SHP77 treated with DMSO at 0.1 percent for 48 hours (cell line): ENCODE results near the gene CLDN5.
A peak's percentile ranks its signal among the peaks of the same experiment; 100 is the strongest.

Experiments
- DNase-seq: peaks from one replicate; lab custom pipeline; 2025; lab: John Stamatoyannopoulos, UW

CLDN5 gene

GRCh38 chr22:19522190-19522880 lies 1.9 kb downstream of the CLDN5 start:
- peak; percentile 47 for DNase-seq

DNA sequence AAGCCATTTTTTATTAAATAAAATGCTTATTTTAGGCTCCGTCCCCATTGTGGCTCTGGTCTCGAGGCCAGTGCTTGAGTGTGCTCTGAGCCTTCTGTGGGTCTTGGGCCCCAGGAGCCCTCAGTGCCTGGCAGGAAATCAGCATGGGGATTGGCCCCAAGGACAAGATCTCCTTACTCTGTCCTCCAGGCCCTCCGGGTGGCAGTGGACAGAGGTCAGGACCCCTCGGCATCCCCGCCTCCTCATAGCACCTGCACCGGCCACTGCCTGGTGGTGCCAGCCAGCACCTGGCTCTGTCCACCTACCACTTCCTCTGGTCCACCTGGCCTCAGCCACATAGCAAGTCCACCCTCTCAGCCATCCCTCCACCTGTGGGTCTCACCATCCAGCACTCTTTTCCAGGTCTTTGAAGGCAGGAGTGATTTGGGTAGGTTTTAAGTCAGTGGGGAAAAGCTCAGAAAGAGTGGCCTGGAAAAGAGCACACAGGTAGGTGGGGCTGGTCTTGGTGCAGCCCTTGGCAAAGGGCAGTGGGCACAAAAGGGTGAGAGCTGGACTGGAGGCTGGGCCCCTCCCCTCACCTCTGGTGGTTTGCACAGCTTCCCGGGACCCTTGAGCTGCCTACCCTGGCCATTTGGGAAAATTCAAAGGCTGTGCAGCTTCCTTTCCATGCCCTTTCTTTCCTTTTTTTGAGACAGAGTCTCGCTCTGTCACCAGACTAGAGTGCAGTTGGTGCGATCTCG lies 3.5 kb downstream of the CLDN5 start:
- DNase-seq = no peak

- no peak for DNase-seq
Measured at GRCh38 chr22:19520007-19520406, 4.2 kb downstream of the CLDN5 start.

DNA sequence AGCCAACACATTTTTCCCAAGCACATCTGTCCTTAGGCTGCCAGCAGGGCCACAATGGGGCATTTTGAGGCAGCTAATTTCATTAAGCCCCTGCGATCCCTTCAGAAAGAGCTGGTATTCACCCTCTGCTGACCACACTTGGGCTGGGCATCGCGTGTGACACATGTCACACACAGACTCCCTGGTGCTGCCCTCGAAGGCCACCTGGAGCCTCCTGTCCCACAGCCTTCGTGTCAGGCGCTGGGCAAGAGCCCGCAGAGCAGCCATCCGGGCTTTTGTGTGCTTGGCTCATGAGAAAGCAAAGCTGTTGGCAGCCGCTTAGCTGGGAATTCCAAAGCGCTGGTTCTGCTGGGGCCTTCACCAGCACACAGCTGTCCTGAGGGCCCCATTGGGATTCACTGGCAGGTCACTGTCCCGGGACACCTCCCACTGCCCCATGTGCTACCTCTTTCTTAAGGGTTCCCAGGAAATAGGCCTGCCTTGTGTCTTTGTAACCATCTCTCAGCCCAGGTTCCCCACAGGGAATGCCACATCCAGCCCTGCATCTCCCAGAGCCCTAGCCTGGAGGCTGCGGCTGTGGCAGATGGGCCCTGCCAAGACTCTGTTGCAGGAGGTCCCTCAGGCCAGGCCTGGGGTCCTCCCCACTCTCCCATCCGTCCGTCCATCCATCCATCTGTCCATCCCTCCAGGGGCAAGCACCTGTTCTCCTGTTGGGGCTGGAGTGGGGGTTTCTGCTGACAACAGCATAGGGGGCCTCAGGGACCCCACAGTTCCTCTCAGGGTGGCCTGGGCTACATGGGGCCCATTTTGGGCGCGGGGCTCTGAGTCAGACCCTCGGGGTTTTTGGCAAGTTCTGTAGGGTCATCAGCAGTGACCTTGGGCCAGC lies 4.9 kb downstream of the CLDN5 start:
- DNase-seq = no peak

DNA sequence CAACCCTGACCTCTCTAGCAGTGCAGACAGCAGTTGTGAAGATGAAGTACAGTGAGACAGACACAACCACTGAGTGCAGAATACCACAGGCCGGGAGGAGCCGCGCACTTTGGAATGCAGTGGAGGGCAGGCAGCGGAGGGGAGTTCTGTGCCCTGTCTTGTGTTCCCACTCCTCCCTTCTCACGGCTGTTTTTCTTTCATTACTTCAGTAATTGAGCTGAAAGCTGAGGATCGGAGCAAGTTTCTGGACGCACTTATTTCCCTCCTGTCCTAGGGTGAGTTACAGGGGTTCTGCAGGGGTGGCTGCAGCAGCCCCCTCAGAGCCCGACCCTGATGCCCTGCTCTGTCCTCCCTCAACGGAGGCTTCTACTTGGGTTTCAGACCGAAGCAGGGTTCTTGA lies 5.6 kb downstream of the CLDN5 start:
- no peak for DNase-seq

DNA sequence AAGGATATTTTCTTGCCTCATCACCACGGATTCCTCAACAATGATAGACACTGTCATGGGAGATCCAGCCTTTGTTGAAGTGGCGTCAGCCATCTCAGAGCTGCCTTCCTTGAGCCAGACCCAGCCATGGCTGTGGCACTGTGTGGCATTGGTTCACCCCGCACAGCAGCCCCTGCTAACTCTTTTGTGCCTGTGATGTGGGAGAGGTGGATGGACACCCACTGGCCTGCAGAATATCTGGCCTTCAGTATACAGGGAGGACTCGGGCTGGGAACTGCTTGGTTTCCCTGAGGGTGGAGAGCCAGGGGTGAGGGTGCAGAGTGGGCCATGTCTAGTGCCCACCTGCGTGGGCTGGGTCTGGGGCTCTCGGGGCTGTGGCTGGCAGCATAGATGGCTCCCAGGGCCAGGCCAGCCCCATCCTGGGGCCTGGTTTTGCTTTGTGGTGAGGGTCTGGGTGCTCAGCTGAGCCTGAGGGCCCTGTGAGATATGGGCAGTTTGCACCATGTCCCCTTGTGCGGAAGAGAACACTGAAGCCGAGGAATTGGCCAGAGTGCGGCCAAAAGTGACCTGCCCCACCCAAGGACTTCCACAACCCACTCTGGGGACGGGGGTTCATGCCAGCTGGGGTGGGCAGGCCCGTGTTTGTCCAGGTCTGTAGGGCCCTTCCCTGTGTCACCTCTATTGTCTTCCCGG lies 6.1 kb downstream of the CLDN5 start:
- no peak for DNase-seq

DNA sequence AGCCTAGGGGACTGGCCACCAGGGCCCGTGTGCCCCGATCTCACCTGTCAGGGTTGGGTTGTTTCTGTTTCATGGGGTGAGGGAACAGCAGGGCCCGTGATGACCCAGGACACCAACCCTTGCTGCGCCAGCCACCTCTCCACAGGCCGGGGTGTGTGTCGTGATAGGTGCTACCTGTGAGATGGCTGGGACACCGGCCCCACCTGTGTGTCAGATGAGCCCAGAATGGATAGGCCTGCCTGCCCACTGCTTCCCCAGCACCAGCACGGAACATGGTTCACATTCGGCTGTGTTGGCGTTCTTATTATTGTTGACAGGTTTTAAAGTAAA lies 7.1 kb downstream of the CLDN5 start:
- no peak for DNase-seq

DNA sequence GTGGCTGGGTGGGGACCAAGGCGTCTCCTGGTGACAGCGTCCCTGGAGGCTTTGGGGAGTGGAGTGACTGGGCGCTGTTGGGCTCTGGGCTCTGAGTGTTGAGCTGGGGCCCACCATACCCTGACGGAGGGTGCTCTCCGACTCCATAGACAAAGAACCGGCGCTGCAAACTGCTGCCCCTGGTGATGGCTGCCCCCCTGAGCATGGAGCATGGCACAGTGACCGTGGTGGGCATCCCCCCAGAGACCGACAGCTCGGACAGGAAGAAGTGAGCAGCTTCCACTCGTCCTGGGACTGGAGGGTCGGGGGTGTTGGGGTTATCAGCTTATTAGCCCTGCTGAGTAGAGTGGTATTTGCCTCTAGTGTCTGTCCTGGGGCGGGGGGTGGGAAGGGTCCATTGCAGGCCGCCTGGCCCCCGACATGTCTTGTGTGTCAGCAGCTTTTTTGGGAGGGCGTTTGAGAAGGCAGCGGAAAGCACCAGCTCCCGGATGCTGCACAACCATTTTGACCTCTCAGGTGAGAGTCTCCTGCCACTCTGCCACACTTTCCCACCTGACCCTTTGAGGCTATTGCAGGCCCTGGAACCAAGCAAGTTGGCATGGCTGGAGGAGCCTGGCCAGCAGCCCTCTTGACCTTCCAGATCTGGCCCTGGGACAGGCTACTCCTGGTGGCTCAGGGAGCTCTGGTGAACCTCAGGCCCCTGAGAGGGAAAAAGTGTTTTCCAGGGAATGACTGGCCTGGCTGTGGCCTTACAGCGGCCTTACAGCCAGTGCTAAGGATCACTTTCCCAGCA lies 7.6 kb downstream of the CLDN5 start:
- DNase-seq = no peak

- DNase-seq = no peak
Measured at GRCh38 chr22:19515654-19516377, 8.4 kb downstream of the CLDN5 start.

DNA sequence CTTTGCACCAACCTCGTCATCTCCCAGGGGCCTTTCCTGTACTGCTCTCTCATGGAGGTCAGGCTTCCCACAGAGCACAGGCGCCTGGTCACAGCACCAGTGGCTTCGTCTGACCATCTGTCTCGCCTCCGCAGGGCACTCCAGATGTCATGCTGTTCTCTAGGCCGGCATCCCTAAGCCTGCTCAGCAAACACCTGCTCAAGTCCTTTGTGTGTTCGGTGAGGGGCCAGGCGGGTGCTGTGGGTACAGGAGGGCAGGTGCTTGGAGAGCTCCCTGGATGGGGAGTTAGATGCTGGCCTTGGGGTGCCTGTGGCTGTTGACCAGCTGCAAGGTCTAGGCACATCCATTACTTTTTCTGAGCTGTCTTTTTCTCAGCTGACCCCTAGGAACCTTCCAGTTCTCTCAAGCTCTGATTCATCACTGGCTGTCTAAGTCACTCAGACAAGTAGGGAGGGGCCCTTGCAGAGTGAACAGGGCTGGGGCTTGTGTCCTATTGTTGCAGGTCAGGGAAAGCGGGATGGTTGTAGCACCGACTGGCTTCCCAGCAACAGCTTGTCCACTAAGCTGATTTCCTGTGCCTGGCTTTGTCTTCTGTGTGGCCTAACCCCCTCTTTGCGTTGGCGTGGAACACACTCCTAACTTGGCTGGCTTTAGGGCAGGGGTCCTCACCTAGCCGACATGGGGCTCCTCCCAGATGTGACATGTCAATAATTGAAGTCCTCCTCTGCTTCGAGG lies 9.2 kb downstream of the CLDN5 start:
- DNase-seq = peak; percentile 84

- DNase-seq = no peak
Measured at GRCh38 chr22:19513823-19514222, 10.4 kb downstream of the CLDN5 start.

- DNase-seq = no peak
Measured at GRCh38 chr22:19510919-19511341, 13.3 kb downstream of the CLDN5 start.

DNA sequence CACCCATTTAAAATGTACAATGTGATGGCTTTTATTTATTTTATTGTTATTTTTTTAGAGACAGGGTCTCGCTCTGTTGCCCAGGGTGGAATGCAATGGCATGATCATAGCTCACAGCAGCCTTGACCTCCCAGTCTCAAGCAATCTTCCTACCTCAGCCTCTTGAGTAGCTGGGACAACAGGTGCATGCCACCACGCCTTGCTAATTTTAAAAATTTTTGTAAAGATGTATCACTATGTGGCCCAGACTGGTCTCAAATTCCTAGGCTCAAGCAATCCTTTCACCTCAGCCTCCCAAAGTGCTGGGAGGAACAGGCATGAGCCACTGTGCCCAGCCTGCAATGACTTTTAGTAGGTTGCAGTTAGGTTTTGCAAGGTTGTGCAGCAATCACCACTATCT lies 14.3 kb downstream of the CLDN5 start:
- DNase-seq = no peak

- DNase-seq = no peak
Measured at GRCh38 chr22:19509191-19509590, 15.0 kb downstream of the CLDN5 start.

GRCh38 chr22:19508024-19508776 lies 16.0 kb downstream of the CLDN5 start:
- DNase-seq = no peak

DNA sequence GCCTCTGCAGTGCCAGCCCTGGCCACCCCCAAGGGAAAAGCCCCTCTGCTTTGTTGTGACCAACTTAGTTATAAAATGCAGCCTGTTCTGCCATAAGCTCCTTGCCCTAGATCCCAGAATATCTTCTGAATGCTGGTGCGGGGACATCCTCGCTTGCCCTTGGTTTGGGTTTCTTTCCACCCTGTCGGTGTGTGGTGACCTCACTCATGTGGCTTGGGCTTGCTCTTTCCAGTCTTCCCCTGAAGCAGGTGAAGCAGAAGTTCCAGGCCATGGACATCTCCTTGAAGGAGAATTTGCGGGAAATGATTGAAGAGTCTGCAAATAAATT lies 16.7 kb downstream of the CLDN5 start:
- DNase-seq = no peak

DNA sequence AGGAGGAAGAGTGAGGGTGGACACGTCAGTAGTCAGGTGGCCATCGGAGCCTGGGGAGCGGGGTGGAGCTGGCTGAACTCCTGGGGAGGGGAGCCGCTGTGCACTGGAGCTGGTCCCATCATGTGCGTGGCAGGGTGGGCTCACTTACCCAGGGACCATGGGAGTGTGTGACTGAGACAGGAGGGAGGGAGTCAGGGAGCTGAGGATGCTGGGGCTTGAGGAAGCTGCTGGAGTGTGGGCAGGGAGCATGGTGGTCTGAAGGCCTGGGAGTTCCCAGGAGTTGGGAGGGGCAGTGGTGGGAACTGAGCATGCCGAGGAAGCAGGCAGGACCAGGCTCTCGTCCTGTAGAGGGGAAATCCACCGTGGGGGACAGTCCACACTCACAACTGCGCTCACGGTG lies 18.0 kb downstream of the CLDN5 start:
- no peak for DNase-seq

GRCh38 chr22:19505735-19506126 lies 18.5 kb downstream of the CLDN5 start:
- no peak for DNase-seq

- DNase-seq = no peak
Measured at GRCh38 chr22:19504900-19505734, 19.1 kb downstream of the CLDN5 start.
